Ectodermal cell (in vitro differentiated cells): Measurements from ENCODE around the gene KDM4B.

Experiments
- H3K27ac ChIP-seq: 2 replicates; pipeline ENCODE4 v1.7.0; 2013; ENCODE audit warnings: mild to moderate bottlenecking, low read depth, low read length; ENCODE audit not compliant: insufficient read depth, poor library complexity, severe bottlenecking
- H3K27me3 ChIP-seq: 2 replicates; pipeline ENCODE4 v1.7.0; 2013; ENCODE audit warnings: mild to moderate bottlenecking, low read length; ENCODE audit not compliant: insufficient read depth, control insufficient read depth, poor library complexity, severe bottlenecking
- H3K36me3 ChIP-seq: one replicate; pipeline ENCODE4 v1.7.0; 2013; ENCODE audit warnings: low read length; ENCODE audit not compliant: control insufficient read depth, insufficient read depth
- H3K4me1 ChIP-seq: one replicate; pipeline ENCODE4 v1.7.0; 2013; ENCODE audit warnings: low read length; ENCODE audit not compliant: control insufficient read depth, insufficient read depth
- H3K4me3 ChIP-seq: 2 replicates; pipeline ENCODE4 v1.7.0; 2013; ENCODE audit warnings: low read depth, low read length, control low read depth; ENCODE audit not compliant: insufficient read depth
- H3K9me3 ChIP-seq: 2 replicates; pipeline ENCODE4 v1.7.0; 2013; ENCODE audit warnings: mild to moderate bottlenecking, low read length, moderate library complexity; ENCODE audit not compliant: control insufficient read depth
- WGBS, 2 experiments: methylation state at CpG; one replicate each; pipeline ENCODE4 v1.1.7; 2013; ENCODE audit warnings: missing lambda C conversion rate in 2 of 2; 5-methylcytosine and 5-hydroxymethylcytosine counted together

The KDM4B gene

DNA sequence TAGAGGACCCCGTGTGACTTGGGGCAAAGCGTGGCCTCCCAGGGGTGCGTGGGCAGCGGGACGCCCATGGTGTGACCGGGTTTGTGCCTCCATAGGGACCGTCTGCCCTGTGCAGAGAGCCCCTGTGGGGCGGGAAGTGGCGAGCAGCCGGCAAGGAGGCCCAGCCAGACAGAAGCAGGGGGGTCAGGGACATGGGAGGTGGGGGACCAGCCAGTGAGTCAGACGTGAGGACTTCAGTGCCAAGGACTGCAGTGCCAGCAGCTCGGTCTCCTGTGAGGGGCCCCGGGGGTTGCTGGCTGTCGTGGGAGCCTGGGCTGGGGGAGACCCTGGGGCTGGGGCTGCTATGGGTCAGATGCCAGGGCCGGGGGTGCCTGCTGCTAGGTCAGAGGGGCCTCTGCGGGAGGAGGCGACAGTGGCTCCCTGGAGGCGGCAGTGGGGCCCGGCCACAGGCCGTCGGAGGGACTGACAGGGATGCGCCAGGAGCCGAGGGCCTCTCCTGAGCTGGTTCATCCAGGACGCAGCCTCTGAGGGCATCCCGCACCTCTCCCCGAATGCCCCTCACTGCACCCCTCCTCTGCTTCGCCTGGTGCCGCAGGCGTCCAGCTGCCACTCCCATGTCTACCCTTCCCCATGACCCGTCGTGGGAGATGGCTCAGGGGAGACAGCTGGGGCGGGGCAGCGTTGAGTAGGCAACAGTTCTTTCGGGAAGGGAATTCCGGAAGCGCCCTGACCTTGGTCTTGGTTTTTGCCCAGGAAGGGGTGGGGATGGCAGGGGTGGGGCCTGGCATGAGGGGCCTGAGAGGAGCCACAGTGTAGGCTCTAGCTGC is 80.0 kb downstream of the KDM4B start:
- no peaks in the 10 kb centered on the region for H3K27me3 ChIP-seq
- no peaks in the 10 kb centered on the region for H3K9me3 ChIP-seq
- H3K4me3 ChIP-seq = no peak overlapping the region
- H3K27ac ChIP-seq = no peak overlapping the region
- H3K36me3 ChIP-seq = peaks cover 8% of the 10 kb centered on the region
- H3K4me1 ChIP-seq = peaks cover 5% of the 10 kb centered on the region
- WGBS, 2 experiments = 84 to 88% methylated on average over 36 of the region's 36 CpGs

DNA sequence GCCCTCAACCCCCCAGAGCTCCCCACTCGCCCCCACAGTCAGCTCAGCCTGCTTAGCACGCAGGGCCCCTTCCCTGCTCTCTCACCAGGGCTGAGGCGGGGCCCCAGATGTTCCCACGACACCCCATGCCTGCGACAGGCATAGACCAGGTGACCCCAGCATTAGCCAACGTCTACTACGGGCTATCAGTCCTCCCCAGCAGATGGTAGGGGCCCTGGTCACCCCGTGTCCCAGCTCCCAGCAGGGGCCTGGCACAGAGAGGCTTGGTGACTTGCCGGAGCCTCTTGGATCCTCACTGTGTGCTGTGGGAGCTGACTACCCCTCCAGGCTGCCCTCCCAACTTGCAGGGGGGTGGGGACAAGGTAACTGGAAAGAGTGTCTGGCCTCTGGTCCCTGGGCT is 80.6 kb downstream of the KDM4B start:
- no peaks in the 10 kb centered on the region for H3K27me3 ChIP-seq
- H3K9me3 ChIP-seq = no peaks in the 10 kb centered on the region
- H3K27ac ChIP-seq = no peak overlapping the region
- peaks cover 5% of the 10 kb centered on the region for H3K4me1 ChIP-seq
- 95% methylated on average over 9 of the region's 9 CpGs for WGBS, 2 experiments
- peaks cover 8% of the 10 kb centered on the region for H3K36me3 ChIP-seq
- H3K4me3 ChIP-seq = no peak overlapping the region

DNA sequence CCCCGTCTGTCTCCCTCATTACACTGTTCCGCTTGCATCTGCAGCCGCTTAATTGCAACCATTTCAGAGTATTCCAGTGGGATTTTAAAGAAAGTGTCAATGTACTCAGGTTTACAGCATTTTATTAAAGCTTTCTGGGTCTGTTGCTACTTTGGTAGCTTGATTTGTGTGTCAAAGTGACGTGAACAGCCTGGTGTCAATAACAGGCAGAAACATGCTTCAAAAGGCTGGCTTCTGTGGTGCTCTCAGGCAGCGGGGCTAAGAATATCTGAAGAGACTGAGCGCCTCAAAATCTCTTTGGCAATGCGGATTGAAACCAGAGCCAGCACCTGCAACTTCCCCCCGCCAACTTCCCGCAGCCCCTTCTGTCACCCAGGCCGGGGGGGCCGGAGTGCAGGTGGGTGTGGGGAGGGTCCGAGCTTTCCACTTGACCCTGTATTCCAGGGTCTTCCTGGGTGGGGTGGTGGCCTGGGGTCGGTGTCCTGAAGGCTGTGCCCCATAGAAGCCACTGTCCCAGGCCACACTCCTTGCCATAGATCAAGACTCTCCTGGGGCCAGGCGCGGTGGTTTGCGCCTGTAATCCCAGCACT is 81.2 kb downstream of the KDM4B start:
- H3K27me3 ChIP-seq = no peaks in the 10 kb centered on the region
- WGBS, 2 experiments = 95 to 96% methylated on average over 16 of the region's 16 CpGs
- H3K4me3 ChIP-seq = no peak overlapping the region
- no peak overlapping the region for H3K27ac ChIP-seq
- H3K9me3 ChIP-seq = no peaks in the 10 kb centered on the region
- peaks cover 5% of the 10 kb centered on the region for H3K4me1 ChIP-seq
- peaks cover 8% of the 10 kb centered on the region for H3K36me3 ChIP-seq

DNA sequence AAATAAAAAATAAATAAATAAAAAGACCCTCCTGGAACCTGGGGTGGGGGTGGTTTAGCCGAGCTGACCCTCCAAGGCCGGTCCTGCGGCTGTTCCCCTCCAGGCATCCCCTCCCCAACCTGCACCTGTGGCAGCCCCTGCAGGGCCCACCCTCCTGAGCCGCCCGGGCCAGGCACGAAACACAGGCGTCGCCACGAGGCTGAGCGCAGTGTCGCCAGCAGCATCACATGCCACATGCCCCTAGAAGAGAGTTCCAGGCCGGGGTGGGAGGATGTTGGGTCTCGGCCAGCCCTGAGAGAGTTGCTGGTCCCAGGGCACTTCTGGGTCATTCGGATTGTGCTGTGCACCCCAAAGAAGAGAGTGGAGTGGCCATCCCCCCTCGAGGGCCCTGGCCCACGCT is 82.0 kb downstream of the KDM4B start:
- 96 to 98% methylated on average over 16 of the region's 16 CpGs for WGBS, 2 experiments
- Histone ChIP-seq H3K4me1 (peaks cover 5% of the 10 kb centered on the region), H3K27ac (no peak overlapping the region), H3K4me3 (no peak overlapping the region), H3K9me3 (no peaks in the 10 kb centered on the region), H3K36me3 (peaks cover 8% of the 10 kb centered on the region), H3K27me3 (no peaks in the 10 kb centered on the region)

DNA sequence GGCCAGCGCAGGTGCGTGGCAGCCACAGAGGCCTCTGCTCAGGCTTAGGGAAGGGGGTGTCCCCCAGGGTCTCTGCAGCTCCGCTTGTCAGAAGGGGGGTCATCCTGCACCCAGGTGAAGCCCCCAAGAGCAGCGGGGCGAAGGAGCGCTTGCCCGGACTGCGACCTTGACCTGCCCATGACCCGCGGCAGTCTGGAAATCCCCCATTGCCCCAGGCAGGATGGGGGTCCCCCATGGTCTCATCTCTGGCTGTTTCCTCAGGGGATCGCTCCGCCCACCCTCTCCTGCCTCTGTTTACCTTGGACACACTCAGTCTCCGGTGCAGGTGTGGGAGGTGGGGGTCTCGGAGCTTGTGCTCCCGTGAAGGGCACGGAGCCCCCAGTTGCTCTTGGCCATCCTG is 82.7 kb downstream of the KDM4B start:
- WGBS, 2 experiments = 96% methylated on average over 16 of the region's 16 CpGs

DNA sequence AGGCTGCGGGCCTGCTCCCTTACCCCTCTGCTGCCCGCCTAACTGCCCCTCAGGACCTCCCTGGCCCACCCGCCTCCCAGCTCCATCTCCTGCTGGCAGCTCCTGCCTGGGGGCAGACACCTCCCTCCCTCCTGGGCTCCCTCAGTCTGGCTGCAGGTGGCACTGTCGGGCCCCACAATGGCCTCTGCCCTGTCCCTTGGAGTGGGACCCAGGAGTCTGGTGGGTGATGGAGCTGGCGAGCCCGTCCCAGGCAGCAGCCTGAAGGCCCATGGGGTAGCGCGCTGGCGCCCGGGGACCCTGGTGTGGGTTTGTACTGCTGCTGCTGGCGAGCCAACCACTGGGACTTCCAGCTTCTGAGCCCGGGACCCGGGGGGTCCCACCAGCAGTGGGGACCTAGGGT is 83.6 kb downstream of the KDM4B start:
- 94% methylated on average over 13 of the region's 13 CpGs for WGBS, 2 experiments
- no peak overlapping the region for H3K27ac ChIP-seq
- H3K36me3 ChIP-seq = peaks cover 5% of the 10 kb centered on the region
- H3K4me1 ChIP-seq = peaks cover 5% of the 10 kb centered on the region
- no peak overlapping the region for H3K4me3 ChIP-seq
- H3K9me3 ChIP-seq = no peaks in the 10 kb centered on the region
- no peaks in the 10 kb centered on the region for H3K27me3 ChIP-seq

More for the DNA sequence above, 82.7 kb downstream of the KDM4B start:
- Histone ChIP-seq H3K27me3 (no peaks in the 10 kb centered on the region), H3K36me3 (peaks cover 8% of the 10 kb centered on the region), H3K27ac (no peak overlapping the region), H3K4me3 (no peak overlapping the region), H3K4me1 (peaks cover 5% of the 10 kb centered on the region), H3K9me3 (no peaks in the 10 kb centered on the region)

DNA sequence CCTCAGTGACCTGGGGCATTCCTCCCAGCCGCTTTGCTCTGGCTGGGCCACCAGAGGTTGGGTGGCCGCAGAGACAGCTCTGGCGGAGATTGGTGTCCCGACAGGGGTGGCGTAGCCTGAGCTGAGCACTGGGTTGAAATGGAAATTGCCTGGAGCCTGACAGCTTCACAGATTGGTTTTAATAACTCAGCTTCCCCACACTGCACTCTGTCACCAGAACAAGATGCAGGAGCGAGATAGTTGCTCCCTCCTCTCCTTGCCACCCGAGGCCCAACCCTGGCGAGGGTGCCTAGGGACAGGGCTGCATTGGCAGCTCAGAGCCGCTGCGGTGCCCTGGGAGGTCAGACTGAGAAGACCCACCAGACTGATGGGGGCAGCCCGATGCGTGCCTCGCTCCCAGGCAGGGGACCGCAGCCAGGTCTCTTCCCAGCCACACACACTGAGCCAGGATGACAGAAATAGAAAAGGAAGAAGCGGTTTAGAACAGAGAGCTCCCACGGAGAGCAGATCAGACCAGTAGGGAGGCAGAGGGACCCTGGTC is 84.1 kb downstream of the KDM4B start:
- no peak overlapping the region for H3K27ac ChIP-seq
- H3K27me3 ChIP-seq = no peaks in the 10 kb centered on the region
- no peaks in the 10 kb centered on the region for H3K36me3 ChIP-seq
- 93 to 95% methylated on average over 16 of the region's 16 CpGs for WGBS, 2 experiments
- no peaks in the 10 kb centered on the region for H3K9me3 ChIP-seq
- peaks cover 5% of the 10 kb centered on the region for H3K4me1 ChIP-seq
- no peak overlapping the region for H3K4me3 ChIP-seq

DNA sequence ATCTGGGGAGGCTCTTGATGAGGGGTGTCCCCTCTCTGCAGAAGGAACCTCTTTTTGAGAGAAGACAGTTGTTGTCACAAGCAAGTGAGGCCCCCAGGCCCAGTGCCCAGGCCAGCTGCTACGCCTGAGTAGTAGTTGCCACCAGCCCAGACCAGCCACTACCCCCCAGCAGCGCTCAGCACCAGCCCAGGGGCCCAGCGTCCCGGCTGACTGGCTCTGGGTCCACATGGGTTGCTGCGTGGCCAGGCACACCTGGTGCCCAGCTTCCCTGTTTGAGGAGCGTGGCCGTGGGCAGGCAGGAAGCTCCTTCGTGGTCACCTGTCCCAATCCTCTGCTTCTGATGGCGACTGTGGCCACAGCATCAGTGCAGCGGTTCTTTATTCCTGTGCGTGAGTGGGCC is 84.7 kb downstream of the KDM4B start:
- WGBS, 2 experiments = 94 to 97% methylated on average over 11 of the region's 11 CpGs
- no peaks in the 10 kb centered on the region for H3K36me3 ChIP-seq

DNA sequence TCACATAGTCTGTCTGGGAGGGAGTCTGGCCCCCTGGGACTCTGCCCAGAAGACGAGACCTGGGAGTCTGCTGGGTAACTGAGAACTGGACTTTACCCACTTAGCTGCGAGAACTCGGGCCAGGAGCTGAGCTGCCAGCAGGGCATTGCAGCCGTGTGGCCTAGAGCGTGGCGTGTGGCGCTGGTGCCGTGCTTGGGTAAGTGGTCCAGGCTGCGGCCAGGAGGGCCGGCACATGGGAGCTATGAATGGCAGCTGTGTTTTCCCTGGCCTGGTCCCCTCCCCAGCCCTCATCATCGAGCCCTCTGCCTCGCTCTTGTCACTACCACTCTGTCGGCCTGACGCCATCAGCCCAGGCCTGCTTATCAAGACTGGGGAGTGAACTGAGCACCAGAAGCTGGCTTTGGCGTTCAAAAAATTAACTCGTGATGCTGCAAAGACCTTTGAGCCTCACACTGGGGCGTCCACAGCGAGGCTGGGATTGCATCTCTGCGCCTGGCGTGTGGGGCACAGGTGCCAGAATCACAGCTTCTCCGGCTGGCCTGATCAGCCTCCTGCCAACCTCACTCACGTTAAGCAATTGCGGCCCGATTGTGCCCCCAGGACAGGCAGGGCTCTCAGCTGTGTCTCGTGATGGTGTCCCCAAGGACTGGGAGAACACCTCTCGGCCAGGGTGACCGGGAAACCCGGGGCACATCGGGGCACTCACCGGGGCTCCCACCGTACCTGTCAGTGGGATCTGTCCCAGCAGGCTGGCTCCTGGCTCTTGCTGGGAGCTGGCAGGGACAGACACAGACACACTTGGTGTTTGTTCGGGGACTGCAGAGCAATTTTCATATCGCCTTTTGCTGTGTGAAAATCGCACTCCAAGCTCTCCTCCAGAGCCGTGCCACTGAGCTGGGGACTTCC is 85.9 kb downstream of the KDM4B start:
- no peaks in the 10 kb centered on the region for H3K9me3 ChIP-seq
- H3K36me3 ChIP-seq = no peaks in the 10 kb centered on the region
- H3K27ac ChIP-seq = no peak overlapping the region
- H3K4me3 ChIP-seq = no peak overlapping the region
- peaks cover 14% of the 10 kb centered on the region for H3K4me1 ChIP-seq
- H3K27me3 ChIP-seq = no peaks in the 10 kb centered on the region
- 96% methylated on average over 35 of the region's 35 CpGs for WGBS, 2 experiments

More for the DNA sequence above, 84.7 kb downstream of the KDM4B start:
- H3K9me3 ChIP-seq = no peaks in the 10 kb centered on the region
- no peak overlapping the region for H3K27ac ChIP-seq
- no peak overlapping the region for H3K4me3 ChIP-seq
- no peaks in the 10 kb centered on the region for H3K27me3 ChIP-seq
- H3K4me1 ChIP-seq = peaks cover 5% of the 10 kb centered on the region

DNA sequence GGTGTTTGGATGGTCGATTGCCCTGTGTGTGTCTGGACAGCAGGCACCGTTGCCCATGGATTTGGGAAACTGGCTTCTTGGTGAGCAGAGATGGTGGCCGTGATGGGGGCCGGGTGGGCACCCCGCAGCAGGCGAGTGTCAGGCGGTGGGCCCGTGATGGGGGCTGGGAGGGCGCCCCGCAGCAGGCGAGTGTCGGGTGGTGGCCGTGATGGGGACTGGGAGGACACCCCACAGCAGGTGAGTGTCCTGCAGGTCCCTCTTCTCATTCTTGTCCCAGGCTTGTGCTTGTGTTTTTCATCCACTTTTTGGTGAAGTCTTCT is 86.5 kb downstream of the KDM4B start:
- Histone ChIP-seq H3K4me1 (peaks cover 15% of the 10 kb centered on the region), H3K4me3 (no peak overlapping the region), H3K27me3 (no peaks in the 10 kb centered on the region), H3K27ac (no peak overlapping the region), H3K9me3 (no peaks in the 10 kb centered on the region), H3K36me3 (no peaks in the 10 kb centered on the region)
- 94 to 97% methylated on average over 13 of the region's 13 CpGs for WGBS, 2 experiments
